AG20443 (cell line): ENCODE data around the gene MLLT1.
A peak's percentile ranks its signal among the peaks of the same experiment; 100 is the strongest.

Source experiments
- DNase-seq: peaks from one replicate; pipeline ENCODE4 v3.0.0; 2012; ENCODE audit warnings: low spot score, mixed read lengths

Gene MLLT1

GRCh38 chr19:6235031-6235951 is 44.5 kb downstream of the MLLT1 start:
- DNase-seq = no peak

- DNase-seq = no peak
Measured at GRCh38 chr19:6234527-6234926, 45.2 kb downstream of the MLLT1 start.

- no peak for DNase-seq
Measured at GRCh38 chr19:6233827-6234511, 45.8 kb downstream of the MLLT1 start.

- DNase-seq = peak; percentile 34
Measured at GRCh38 chr19:6233056-6233826, 46.5 kb downstream of the MLLT1 start.

- peak; percentile 76 for DNase-seq
Measured at GRCh38 chr19:6232601-6233055, 47.1 kb downstream of the MLLT1 start.

GRCh38 chr19:6230991-6231448 is 48.8 kb downstream of the MLLT1 start:
- no peak for DNase-seq

GRCh38 chr19:6229951-6230712 is 49.6 kb downstream of the MLLT1 start:
- DNase-seq = no peak

- DNase-seq = no peak
Measured at GRCh38 chr19:6229216-6229913, 50.4 kb downstream of the MLLT1 start.

- no peak for DNase-seq
Measured at GRCh38 chr19:6228551-6229215, 51.1 kb downstream of the MLLT1 start.

- DNase-seq = no peak
Measured at GRCh38 chr19:6227936-6228325, 51.8 kb downstream of the MLLT1 start.

GRCh38 chr19:6227156-6227935 is 52.4 kb downstream of the MLLT1 start:
- DNase-seq = no peak

GRCh38 chr19:6226444-6227155 is 53.2 kb downstream of the MLLT1 start:
- DNase-seq = no peak

- DNase-seq = no peak
Measured at GRCh38 chr19:6226012-6226411, 53.8 kb downstream of the MLLT1 start.

- no peak for DNase-seq
Measured at GRCh38 chr19:6225232-6225865, 54.4 kb downstream of the MLLT1 start.

- no peak for DNase-seq
Measured at GRCh38 chr19:6224308-6224675, 55.5 kb downstream of the MLLT1 start.

- no peak for DNase-seq
Measured at GRCh38 chr19:6223461-6224307, 56.1 kb downstream of the MLLT1 start.

GRCh38 chr19:6222884-6223283 is 56.9 kb downstream of the MLLT1 start:
- no peak for DNase-seq
